ENCODE data around the gene THBS1.

The THBS1 gene

DNA sequence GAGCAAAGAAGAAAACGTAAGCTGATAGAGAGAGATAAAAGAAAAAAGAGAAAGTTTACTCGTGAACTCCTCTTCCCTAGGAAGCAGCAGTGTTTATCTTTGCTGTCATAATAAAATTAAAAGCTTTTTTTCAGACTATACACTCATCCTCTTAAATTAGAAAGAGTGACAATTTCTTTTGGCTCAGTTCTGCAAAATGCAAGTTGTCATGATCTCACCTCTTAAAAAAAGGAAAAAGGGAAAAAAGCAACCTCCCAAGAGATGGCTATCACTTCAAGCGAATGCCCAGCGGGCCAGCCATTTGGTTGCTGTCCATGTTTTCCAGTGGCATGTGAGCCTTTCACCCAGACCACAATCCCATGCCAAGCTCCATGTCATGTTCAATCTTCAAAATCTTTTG, 7.0 kb upstream of the THBS1 start:
- DNase-seq (ENCODE audit: low read depth in 2 of 2): no peak

DNA sequence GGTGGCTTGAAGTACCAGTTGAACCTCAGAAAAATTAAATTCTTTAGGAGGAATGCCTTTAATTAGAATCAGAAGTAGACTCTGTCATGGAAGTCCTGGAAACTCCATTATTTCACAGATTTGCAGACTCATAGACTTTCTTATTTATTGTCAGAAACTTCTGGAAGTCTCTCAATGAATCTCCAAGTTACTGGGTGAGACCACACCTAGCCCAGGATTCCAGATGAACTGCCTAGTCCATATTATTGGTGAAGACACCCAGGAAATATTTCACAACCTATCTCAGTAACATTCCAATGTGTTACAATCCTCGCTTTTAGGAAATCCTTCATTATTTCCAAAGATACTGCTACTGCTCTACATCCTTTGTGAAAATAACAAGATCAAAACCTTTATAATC, 6.5 kb upstream of the THBS1 start:
- no peak for DNase-seq (ENCODE audit: low read depth in 2 of 2)

GRCh38 chr15:39575180-39575579, 5.7 kb upstream of the THBS1 start:
- DNase-seq (ENCODE audit: low read depth in 2 of 2): no peak

- no peak for DNase-seq (ENCODE audit: low read depth in 2 of 2)
Measured at GRCh38 chr15:39578851-39579486, 1.9 kb upstream of the THBS1 start.

DNA sequence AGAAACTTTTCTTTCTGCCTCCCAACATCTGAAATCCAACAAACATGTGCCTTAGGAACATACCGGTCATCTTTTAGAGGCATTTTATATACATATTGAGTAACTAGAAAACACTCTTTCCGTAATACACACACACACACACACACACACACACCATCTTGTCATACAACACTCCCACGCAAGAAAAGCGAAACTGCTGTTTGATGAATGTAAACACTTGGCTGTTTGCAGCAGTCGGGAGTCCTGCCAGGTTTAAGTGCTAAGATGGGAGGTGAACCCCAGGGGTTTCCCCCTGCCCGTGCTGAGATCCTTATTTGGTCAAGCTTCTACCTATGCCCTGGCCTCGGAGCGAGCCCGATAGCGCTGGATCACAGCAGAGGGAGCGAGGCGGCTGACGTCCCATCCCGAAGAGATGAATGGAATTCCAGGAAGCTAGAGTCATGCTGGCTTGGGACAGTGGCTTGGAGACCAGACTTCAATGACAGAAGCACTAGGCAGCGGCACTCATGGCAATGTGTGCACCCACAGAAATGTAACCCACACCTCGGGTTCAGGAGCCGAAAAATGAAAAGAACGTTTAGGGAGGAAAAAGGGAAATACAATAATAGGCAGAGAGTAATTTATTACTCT, 1.3 kb upstream of the THBS1 start:
- no peak for DNase-seq (ENCODE audit: low read depth in 2 of 2)

DNA sequence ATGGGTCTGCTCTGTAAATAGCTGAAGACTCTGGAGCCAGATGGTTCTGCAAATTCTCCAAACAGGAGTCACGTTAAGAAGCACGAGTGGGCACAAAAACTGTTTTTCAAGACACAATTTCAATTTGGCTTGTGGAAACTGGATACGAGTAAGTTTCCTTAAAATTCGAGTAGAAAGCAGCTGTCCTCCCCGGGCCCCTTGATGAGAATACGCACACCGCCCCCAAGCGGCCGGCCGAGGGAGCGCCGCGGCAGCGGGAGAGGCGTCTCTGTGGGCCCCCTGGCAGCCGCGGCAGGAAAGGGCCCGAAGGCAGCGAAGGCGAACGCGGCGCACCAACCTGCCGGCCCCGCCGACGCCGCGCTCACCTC, 778 bp upstream of the THBS1 start:
- peak; percentile 73 to 79 for DNase-seq (ENCODE audit: low read depth in 2 of 2)

DNA sequence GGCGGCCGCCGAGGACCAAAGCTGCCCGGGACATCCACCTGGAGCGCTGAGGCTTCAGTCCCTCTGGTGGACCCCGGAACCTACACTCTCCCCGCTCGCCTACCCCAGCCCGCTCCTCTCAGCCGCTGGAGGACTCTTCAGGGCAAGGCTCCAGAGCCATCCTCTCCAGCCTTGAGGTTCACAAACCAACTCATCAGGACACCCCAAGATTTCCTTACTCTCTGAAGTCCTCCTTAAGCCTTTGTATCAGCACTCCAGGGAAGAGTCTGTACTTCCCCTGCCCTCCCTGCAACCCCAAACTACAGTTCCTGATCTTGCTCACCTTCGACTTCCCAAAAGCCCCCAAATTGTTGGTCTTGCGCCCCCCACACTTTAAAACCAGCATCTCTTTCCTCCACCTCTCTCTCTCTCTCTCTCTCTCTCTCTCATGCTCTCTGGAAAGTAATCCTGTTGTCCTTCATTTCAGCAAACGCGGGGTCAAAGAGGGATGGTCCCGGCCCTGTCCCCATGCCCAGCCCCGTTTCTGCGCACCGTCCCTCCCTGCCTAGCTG, 438 bp downstream of the THBS1 start:
- DNase-seq (ENCODE audit: low read depth in 2 of 2): no peak

DNA sequence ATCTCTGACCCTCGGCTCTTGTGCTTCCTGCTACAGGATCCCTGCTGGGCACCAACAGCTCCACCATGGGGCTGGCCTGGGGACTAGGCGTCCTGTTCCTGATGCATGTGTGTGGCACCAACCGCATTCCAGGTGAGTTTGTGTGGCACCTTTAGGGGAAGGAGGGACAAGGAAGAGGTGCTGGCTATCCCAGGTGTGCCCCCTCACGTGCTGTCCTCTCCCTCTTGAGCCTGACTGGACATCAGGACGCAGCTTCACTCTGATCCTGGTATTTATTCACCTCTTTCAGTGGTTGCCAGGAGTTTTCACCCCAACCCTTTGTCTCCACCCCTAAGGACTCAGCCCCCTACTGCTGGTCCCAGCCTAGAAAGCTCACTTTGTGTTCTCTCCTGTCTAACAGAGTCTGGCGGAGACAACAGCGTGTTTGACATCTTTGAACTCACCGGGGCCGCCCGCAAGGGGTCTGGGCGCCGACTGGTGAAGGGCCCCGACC, 960 bp downstream of the THBS1 start:
- no peak for DNase-seq (ENCODE audit: low read depth in 2 of 2)

DNA sequence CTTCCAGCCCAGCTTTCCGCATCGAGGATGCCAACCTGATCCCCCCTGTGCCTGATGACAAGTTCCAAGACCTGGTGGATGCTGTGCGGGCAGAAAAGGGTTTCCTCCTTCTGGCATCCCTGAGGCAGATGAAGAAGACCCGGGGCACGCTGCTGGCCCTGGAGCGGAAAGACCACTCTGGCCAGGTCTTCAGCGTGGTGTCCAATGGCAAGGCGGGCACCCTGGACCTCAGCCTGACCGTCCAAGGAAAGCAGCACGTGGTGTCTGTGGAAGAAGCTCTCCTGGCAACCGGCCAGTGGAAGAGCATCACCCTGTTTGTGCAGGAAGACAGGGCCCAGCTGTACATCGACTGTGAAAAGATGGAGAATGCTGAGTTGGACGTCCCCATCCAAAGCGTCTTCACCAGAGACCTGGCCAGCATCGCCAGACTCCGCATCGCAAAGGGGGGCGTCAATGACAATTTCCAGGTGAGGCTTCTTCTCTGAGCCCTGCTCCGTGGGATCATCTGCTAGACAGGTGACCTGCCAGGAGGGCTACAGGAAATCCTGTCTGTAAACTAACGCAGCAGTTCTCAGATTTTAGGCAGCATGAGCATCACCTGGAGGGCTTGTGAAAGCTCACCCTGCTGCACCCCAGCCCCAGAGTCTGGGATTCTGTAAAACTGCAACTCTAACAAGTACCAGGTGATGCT, 1.6 kb downstream of the THBS1 start:
- no peak for DNase-seq (ENCODE audit: low read depth in 2 of 2)

GRCh38 chr15:39582977-39583595, 2.2 kb downstream of the THBS1 start:
- DNase-seq (ENCODE audit: low read depth in 2 of 2): no peak

- no peak for DNase-seq (ENCODE audit: low read depth in 2 of 2)
Measured at GRCh38 chr15:39583596-39584265, 2.9 kb downstream of the THBS1 start.

GRCh38 chr15:39584266-39584659, 3.4 kb downstream of the THBS1 start:
- DNase-seq (ENCODE audit: low read depth in 2 of 2): no peak

DNA sequence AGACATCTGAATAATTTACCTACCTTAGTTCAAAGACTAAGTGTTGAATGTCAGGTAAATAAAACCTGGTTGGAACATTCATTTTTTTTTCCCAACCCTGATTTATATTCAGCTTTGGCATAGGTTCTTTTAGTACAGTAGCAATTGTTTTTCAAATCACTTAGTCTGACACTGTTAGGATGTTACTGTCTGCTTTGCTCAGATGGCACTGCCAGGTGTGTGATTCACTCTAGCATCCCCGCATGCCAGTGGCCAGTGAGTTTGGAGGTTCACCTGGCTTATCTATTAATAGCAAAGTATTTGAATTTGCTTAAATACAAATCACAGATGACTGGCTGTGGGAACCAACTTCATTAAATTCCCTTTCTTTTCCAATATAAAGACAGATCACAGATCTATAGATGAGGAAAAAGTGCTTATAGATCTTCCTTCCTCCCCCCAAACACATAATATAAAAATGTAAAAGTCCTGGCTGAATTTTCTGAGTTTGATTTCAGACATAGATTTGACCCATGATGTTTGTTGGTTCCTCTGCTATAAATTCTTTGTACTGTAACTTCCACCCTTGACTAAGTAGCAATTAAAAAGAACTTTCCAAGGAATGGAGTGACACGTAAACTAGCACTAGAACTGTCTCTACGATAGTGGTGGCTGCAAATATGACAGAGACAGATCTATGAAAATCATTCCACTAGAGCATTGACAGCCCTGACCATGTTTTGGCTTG, 3.9 kb downstream of the THBS1 start:
- no peak for DNase-seq (ENCODE audit: low read depth in 2 of 2)

DNA sequence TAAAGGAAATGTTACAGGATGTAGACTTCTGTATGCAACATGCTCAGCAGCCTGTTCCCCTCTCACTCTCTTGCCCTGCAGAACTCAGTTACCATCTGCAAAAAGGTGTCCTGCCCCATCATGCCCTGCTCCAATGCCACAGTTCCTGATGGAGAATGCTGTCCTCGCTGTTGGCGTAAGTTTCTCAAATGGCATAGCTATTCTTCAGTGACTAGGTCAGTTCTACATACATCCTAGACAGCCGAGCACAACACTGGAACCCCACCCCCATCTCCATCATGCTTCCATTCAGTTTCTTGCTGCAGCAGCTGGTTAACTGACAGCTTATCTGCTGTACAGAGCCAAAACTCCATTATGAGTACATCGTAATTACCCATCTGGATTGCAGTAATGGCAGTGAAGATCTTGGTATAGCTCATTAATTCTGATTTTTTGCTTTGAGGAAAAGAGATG, 4.5 kb downstream of the THBS1 start:
- no peak for DNase-seq (ENCODE audit: low read depth in 2 of 2)

DNA sequence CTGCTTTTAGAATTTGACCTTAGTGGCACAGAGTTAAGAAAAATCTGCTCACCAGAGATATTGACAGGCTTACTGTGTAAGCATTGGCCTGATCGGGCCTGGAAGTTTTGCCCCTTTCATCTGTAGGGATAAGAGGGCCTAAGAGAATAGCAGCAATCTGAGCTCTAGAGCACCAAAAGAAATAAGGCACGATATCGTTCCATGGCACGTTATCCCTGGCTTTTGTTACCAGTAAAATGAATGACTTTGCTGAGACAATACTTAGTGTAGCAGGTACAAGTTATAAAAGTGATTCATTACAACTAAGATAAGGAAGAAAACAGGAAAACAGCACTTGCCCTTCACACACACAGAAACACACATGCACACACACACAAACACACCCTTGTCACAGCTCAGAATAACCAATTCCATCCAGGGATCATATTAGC, 5.0 kb downstream of the THBS1 start:
- no peak for DNase-seq (ENCODE audit: low read depth in 2 of 2)

- DNase-seq (ENCODE audit: low read depth in 2 of 2): no peak
Measured at GRCh38 chr15:39586387-39587095, 5.7 kb downstream of the THBS1 start.

DNA sequence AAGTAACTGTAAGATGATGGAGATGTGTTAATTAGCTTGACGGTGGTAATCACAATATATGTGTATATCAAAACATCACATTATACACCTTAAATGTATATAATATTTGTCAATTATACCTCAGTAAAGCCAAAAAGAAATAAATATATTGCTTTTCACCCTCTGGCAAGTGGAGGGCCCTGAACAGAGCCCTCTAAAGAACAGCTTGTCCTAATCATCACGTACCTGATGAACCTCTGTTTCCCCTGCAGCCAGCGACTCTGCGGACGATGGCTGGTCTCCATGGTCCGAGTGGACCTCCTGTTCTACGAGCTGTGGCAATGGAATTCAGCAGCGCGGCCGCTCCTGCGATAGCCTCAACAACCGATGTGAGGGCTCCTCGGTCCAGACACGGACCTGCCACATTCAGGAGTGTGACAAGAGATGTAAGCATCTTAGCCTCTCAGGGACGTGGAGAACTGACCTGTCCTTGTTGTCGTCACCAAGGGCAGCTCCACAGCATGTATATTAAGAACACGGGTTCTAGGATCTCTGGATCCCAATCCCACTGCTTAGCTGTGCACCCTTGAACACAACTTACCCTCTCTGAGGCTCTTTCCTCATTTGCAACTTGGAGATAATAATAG, 6.3 kb downstream of the THBS1 start:
- DNase-seq (ENCODE audit: low read depth in 2 of 2): no peak

- DNase-seq (ENCODE audit: low read depth in 2 of 2): no peak
Measured at GRCh38 chr15:39587731-39588530, 7.1 kb downstream of the THBS1 start.

DNA sequence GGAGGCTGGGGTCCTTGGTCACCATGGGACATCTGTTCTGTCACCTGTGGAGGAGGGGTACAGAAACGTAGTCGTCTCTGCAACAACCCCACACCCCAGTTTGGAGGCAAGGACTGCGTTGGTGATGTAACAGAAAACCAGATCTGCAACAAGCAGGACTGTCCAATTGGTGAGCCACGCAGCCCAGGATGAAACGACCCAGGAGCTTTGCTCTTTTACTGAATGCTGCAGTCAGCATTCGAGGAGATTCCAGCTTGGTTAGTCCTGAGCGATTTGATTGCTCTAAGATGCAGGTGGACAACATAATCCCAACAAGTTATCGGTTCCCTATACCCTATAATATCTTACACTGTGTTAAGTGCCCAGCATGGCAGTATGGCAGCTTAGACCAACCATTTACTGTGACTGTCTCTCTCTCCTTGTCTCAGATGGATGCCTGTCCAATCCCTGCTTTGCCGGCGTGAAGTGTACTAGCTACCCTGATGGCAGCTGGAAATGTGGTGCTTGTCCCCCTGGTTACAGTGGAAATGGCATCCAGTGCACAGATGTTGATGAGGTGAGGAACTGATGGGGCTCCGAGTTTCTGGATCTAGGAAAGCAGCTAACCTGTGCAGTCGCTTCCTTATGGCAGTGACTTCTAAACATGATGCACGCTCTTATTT, 7.8 kb downstream of the THBS1 start:
- DNase-seq (ENCODE audit: low read depth in 2 of 2): no peak
